Measurements from ENCODE around the gene NR2C1. TPM values are rescaled to one million over a fixed set of nuclear protein-coding genes. Genes with fewer than 3 reads are reported as not detected.

Gene NR2C1
- total RNA-seq: 10 to 100 TPM; 26.4 to 34.6 TPM

DNA sequence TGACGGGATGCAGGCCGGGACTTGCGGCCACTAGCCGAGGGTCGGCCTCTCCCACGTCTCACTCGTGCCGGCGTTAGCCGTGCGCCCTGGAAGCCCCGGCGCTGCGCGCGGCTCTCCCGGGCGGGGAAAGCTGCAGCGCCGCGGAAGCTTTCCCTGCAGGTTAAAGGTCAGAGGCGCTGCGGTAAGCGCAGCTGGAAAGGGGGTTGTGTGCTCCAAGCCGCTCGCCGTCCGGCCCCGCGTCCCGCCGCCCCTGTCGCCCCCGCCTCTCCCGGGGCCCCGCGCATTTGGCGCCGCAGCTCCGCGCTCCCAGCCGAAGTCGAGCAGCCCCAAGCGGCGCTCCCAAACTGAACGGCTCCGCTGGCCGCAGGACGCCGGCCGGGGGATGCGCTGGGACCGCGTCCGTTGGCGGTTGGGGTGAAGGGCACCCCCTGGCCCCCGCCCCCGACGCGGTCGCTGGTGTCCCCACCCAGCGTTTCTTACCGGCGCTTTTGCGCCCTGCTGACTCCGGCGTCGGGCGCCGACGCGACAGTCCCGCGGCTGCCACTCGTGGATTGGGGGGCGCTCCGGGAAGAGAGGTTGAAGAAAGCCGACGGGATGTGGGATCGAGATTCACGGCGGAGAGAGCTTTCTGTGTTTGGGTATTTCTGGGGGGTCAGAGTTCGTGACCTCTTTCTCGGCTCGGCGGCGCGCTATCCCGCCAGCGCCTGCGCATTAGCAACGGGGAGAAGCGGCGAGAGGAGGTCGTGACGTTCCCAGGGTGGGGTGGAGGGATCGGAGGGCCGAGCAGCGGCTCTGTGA, at the start of gene NR2C1:
NR2C1 (minus strand) TSS at position 719 of the 798 bp plus-strand sequence. CDS start 6,234 bp downstream, outside the sequence.
- H3K27ac ChIP-seq: peak within 1 kb of the TSS; percentile 90 to 97
- no peaks in the 10 kb centered on the region for H3K36me3 ChIP-seq
- peak within 1 kb of the TSS; percentile 83 to 100 for H3K4me3 ChIP-seq
- TF ChIP-seq, protein P1, sequence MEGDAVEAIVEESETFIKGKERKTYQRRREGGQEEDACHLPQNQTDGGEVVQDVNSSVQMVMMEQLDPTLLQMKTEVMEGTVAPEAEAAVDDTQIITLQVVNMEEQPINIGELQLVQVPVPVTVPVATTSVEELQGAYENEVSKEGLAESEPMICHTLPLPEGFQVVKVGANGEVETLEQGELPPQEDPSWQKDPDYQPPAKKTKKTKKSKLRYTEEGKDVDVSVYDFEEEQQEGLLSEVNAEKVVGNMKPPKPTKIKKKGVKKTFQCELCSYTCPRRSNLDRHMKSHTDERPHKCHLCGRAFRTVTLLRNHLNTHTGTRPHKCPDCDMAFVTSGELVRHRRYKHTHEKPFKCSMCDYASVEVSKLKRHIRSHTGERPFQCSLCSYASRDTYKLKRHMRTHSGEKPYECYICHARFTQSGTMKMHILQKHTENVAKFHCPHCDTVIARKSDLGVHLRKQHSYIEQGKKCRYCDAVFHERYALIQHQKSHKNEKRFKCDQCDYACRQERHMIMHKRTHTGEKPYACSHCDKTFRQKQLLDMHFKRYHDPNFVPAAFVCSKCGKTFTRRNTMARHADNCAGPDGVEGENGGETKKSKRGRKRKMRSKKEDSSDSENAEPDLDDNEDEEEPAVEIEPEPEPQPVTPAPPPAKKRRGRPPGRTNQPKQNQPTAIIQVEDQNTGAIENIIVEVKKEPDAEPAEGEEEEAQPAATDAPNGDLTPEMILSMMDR (IDR thresholded peaks at IDR 0.05): no peak
- H3K27me3 ChIP-seq: no peaks in the 10 kb centered on the region
- peaks cover 0 to 15% of the 10 kb centered on the region in 2 donors for H3K4me1 ChIP-seq
- H3K9me3 ChIP-seq: no peaks in the 10 kb centered on the region
- DNase-seq (ENCODE audit: low spot score): peak; percentile 92

DNA sequence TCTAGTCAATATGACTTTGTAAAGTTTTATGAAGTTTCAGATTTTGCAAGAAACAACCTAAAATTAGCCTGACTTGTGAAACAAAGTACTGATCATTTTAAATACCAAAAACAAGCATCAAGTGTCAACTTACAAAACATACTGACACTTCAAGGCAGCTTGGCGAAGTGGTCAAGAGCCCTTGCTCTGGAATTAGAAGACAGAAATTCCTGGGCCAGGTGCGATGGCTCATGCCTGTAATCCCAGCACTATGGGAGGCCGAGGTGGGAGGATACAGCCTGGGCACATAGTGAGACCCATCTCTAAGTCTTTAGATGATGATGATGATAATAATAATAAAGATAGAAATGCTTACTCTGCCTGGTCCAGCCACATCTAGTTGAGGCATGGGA, 45.4 kb upstream of the NR2C1 start:
- TF ChIP-seq, protein P1 (IDR thresholded peaks at IDR 0.05): no peak
- H3K4me1 ChIP-seq: peaks cover 0 to 25% of the 10 kb centered on the region in 2 donors
- H3K27ac ChIP-seq: peak overlapping the region in 1 of 2 donors; percentile 35
- no peaks in the 10 kb centered on the region for H3K36me3 ChIP-seq
- no peak overlapping the region for H3K4me3 ChIP-seq
- H3K27me3 ChIP-seq: no peaks in the 10 kb centered on the region
- no peaks in the 10 kb centered on the region for H3K9me3 ChIP-seq
- DNase-seq (ENCODE audit: low spot score): no peak

DNA sequence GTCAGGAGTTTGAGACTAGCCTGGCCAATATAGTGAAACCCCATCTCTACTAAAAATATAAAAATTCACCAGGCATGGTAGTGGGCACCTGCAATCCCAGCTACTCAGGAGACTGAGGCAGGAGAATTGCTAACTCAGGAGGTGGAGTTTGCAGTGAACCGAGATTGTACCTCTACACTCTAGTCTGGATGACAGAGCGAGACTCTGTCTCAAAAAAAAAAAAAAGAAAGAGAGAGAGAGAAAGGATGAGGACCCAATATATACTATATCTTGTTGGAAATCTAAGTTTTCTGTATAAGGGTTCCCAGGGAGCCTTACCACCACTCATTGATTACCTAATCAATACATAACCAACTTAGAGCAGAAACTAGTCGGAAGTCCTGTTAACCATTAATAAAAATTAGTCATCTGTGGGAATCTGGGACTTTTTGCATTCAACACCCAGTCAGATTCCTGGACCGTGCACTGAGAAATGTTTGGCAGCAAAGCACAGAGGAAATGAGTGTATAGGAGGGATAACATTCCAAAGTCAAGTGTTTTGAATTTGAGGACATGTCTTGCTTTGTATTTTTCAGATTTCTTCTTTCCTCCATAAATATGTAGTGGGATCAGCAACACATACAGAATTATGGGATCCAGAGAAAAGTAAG, 44.8 kb upstream of the NR2C1 start:
- H3K4me1 ChIP-seq: peaks cover 0 to 25% of the 10 kb centered on the region in 2 donors
- H3K36me3 ChIP-seq: no peaks in the 10 kb centered on the region
- no peak for DNase-seq (ENCODE audit: low spot score)
- no peaks in the 10 kb centered on the region for H3K27me3 ChIP-seq
- peak overlapping the region in 1 of 2 donors; percentile 35 for H3K27ac ChIP-seq
- TF ChIP-seq, protein P1 (IDR thresholded peaks at IDR 0.05): no peak
- H3K9me3 ChIP-seq: no peaks in the 10 kb centered on the region
- no peak overlapping the region for H3K4me3 ChIP-seq

DNA sequence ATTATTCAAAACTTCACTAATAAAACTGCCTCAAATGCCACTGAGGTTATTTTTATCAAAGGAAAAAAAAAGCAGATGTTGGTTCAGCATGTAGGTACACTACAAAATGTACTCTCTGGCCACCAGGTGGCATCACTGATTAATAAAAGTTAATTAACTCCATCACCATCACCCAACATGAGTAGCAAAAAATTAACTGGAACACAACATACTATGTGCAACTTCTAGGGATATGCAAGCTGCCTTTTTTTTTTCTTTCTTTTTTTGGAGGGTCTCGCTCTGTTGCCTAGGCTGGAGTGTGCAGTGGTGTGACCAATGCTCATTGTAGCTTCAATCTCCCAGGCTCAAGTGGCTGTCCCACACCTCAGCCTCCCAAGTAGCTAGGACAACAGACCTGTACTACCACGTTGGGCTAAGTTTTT, 43.8 kb upstream of the NR2C1 start:
- peak; percentile 68 for DNase-seq (ENCODE audit: low spot score)
- no peak overlapping the region for H3K27ac ChIP-seq
- H3K36me3 ChIP-seq: no peaks in the 10 kb centered on the region
- no peaks in the 10 kb centered on the region for H3K9me3 ChIP-seq
- H3K4me3 ChIP-seq: no peak overlapping the region
- H3K4me1 ChIP-seq: peaks cover 0 to 25% of the 10 kb centered on the region in 2 donors
- TF ChIP-seq, protein P1 (IDR thresholded peaks at IDR 0.05): peak; percentile 44 to 83
- H3K27me3 ChIP-seq: no peaks in the 10 kb centered on the region

DNA sequence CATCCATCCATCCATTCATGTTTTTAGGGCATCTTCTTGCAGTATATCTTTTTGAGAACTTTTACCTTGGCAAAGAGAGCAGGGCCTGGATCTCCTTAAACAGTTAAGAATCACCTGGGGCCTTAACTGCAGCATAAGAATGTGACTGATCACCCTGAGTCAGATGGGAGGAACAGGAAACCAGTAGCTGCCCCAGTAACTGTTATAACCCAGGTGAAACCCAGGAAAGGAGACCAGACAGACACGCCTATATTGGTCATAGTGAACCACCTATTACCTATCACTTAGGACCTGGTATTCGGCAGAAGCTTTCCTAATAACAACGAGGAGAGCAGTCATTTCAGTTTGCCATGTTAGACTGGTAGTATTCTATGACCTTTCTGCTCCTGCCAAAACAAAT, 43.4 kb upstream of the NR2C1 start:
- H3K27me3 ChIP-seq: no peaks in the 10 kb centered on the region
- no peak for DNase-seq (ENCODE audit: low spot score)
- H3K9me3 ChIP-seq: no peaks in the 10 kb centered on the region
- no peak overlapping the region for H3K27ac ChIP-seq
- H3K36me3 ChIP-seq: no peaks in the 10 kb centered on the region
- TF ChIP-seq, protein P1 (IDR thresholded peaks at IDR 0.05): no peak
- H3K4me3 ChIP-seq: no peak overlapping the region
- peaks cover 0 to 25% of the 10 kb centered on the region in 2 donors for H3K4me1 ChIP-seq
